PFSK-1 (cell line): Measurements from ENCODE around the gene SH3BP1.

Source experiments
- FOXP2 ChIP-seq: optimal IDR thresholded peaks from 2 replicates; pipeline ENCODE3; 2011; ENCODE audit warnings: borderline replicate concordance, control low read depth, inconsistent platforms; ENCODE audit not compliant: insufficient read depth; ENCODE audit errors: extremely low read length, extremely low read depth
- POLR2AphosphoS5 ChIP-seq: IDR thresholded peaks from 2 replicates; pipeline ENCODE4 v1.6.1; 2012; ENCODE audit warnings: low read depth, mild to moderate bottlenecking, control low read depth, low read length, moderate library complexity
- SIN3A ChIP-seq: IDR thresholded peaks from 2 replicates; pipeline ENCODE4 v1.6.1; 2012; ENCODE audit warnings: mild to moderate bottlenecking, low read length, moderate library complexity, borderline replicate concordance; ENCODE audit not compliant: insufficient read depth
- TAF1 ChIP-seq: IDR thresholded peaks from 2 replicates; pipeline ENCODE4 v1.6.1; 2012; ENCODE audit warnings: low read length, control low read depth, borderline replicate concordance; ENCODE audit not compliant: insufficient read depth
- TF ChIP-seq, protein P1 (sequence below), 2 experiments: IDR thresholded peaks; 2 replicates each; pipeline versions ENCODE4 v1.6.1 to v1.8.0; 2011 to 2012; ENCODE audit warnings: low read depth in 2 of 2, low read length in 2 of 2, control low read depth in 1 of 2, inconsistent platforms in 1 of 2, mild to moderate bottlenecking in 1 of 2, moderate library complexity in 1 of 2; ENCODE audit not compliant: insufficient read depth in 1 of 2

SH3BP1 gene

DNA sequence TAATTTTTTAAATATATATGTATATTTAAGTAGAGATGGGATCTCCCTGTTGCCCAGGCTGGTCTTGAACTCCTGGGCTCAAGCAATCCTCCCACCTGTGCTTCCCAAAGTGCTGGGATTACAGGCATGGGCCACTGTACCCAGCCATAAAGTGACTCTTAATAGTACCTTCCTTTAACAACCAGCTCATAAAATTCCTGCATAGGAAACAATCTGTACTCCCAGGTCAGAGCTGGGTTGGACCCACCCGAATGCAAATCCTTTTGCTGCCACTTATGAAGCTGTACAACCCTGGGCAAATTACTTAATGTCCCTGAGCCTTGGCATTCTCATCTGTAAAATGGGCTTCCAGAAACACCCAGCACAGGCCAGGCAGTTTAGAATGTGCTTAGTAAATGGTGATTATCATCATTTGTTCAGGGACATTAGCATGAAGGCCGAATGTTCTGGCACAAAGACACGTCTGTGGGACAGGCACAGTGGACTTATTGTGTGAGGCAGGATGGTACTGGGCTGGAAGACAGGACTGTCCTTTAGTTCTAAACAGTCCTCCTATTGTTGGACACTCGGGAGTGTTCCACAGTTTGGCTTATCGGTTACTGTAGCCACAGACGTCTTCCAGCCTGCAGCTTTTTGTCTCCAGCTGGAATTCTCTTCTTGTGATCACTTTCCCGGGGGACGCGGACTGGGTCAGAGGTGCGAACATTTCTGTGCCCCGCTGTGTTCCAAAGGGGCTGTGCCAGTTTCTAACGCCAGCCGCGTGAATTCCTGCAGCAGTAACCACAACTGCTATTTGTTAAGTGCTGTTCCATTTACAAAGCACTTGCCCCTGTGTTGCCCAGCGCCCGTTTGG is 25.0 kb downstream of the SH3BP1 start:
- no peak for TF ChIP-seq TAF1
- no peak for TF ChIP-seq FOXP2
- TF ChIP-seq SIN3A, result no peak

DNA sequence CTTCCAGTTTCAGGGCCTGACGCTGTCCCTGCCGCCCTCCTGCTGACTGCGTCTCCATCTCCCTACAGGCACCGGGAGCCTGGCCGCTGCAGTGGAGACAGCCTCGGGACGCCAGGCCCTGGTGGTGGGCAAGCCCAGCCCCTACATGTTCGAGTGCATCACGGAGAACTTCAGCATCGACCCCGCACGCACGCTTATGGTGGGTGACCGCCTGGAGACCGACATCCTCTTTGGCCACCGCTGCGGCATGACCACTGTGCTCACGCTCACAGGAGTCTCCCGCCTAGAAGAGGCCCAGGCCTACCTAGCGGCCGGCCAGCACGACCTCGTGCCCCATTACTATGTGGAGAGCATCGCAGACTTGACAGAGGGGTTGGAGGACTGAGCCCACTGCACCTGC is 26.0 kb downstream of the SH3BP1 start:
- no peak for TF ChIP-seq POLR2AphosphoS5

DNA sequence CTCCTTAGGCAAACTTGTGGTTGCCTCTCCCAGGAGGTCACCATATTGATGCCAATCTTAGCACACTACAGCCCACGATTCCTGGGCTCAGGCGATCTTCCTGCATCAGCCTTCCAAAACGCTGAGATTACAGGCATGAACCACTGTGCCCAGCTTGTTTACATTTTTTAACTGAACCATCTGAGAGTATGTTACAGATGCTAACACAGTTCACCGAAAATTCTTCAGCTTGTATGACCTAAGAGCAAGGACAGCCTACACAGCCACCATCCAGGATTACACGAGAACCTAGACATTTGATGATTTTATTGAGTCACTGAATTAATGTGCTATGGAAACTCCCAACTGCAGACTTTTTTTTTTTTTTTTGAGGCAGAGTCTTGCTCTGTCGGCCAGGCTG is 30.1 kb downstream of the SH3BP1 start:
- no peak for TF ChIP-seq POLR2AphosphoS5
- no peak for TF ChIP-seq FOXP2
- TF ChIP-seq TAF1, result no peak
- TF ChIP-seq SIN3A, result no peak
- TF ChIP-seq, protein P1, sequence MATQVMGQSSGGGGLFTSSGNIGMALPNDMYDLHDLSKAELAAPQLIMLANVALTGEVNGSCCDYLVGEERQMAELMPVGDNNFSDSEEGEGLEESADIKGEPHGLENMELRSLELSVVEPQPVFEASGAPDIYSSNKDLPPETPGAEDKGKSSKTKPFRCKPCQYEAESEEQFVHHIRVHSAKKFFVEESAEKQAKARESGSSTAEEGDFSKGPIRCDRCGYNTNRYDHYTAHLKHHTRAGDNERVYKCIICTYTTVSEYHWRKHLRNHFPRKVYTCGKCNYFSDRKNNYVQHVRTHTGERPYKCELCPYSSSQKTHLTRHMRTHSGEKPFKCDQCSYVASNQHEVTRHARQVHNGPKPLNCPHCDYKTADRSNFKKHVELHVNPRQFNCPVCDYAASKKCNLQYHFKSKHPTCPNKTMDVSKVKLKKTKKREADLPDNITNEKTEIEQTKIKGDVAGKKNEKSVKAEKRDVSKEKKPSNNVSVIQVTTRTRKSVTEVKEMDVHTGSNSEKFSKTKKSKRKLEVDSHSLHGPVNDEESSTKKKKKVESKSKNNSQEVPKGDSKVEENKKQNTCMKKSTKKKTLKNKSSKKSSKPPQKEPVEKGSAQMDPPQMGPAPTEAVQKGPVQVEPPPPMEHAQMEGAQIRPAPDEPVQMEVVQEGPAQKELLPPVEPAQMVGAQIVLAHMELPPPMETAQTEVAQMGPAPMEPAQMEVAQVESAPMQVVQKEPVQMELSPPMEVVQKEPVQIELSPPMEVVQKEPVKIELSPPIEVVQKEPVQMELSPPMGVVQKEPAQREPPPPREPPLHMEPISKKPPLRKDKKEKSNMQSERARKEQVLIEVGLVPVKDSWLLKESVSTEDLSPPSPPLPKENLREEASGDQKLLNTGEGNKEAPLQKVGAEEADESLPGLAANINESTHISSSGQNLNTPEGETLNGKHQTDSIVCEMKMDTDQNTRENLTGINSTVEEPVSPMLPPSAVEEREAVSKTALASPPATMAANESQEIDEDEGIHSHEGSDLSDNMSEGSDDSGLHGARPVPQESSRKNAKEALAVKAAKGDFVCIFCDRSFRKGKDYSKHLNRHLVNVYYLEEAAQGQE (IDR thresholded peaks at IDR 0.05; ENCODE audit: insufficient read depth in 1 of 2, low read depth in 2 of 2, low read length in 2 of 2), result no peak

DNA sequence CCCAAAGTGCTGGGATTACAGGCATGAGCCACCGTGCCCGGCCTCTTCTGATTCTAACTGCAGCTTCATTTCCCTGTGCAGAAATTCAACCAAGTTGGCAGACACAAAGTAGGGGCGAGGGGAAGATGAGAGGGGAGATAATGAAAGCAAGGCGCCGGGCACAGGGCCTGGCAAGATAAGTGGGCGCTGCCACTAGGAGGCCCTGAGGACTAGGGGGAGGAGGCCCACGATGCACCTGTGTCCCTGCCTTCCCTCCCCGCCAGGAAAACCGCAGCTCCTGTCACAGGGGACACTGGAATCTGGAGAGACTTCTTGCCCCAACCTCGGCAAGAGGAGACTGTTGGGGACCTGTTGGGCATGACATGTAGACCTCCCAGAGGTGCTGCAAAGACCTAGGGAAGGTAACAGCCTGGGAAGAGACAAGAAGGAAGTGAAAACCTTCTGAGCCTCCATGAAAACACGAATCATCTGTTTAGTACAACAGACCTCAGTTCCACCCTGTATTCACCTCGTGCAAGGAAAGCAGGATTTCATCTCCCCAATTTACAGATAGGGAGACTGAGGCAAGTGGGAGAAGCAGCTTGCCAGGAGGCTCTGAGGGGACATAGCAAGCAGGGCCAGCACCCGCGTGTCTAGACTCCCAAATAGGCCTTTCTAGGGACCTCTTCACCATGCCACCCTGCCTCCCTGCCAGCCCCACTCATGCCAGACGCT is 32.9 kb downstream of the SH3BP1 start:
- TF ChIP-seq FOXP2, result no peak
- TF ChIP-seq, protein P1 (IDR thresholded peaks at IDR 0.05; ENCODE audit: insufficient read depth in 1 of 2, low read depth in 2 of 2, low read length in 2 of 2), result no peak
- TF ChIP-seq POLR2AphosphoS5, result no peak
- TF ChIP-seq SIN3A, result no peak
- TF ChIP-seq TAF1, result no peak

DNA sequence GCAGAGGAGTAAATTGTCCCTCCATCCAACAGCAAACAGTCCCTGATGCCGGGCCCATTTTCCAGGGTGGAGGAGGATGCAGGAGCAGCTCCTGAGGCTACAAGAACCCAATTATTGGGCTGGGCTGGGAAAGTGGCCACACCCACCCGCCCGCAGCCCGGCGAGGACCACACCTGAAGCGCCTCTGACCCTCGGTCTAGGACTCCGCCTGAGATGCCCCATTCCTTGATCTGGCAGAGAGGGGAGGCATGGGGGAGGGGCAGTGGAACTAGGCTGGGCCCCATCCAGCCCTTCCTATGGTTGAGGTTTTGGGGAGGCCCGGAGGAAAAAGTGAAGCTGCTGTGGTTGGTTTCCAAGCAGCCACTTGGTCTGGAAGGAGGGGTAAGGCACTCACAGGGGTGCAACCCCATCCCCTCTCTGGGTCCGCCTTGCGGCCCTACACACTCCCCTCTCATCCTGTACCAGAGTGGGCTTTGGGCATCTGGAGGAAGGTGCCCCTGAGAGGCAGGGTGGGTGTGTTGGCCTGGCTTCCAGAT is 33.5 kb downstream of the SH3BP1 start:
- TF ChIP-seq TAF1, result no peak
- TF ChIP-seq SIN3A, result no peak
- no peak for TF ChIP-seq FOXP2
- TF ChIP-seq, protein P1 (IDR thresholded peaks at IDR 0.05; ENCODE audit: insufficient read depth in 1 of 2, low read depth in 2 of 2, low read length in 2 of 2), result no peak
- no peak for TF ChIP-seq POLR2AphosphoS5

DNA sequence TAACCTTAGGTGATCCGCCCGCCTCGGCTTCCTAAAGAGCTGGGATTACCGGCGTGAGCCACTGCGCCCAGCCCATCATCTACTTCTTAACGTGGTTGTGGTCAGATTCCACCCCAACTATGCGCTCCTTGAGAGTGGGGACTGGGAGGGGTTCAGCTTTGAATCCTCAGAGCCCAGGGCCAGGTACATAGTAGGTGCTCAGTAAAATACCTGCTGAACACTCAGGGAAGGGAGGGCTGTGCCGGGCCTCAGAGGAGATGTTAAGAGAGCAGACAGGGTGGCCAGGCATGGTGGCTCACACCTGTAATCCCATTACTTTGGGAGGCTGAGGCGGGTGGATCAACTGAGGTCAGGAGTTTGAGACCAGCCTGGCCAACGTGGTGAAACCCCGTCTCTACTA is 34.8 kb downstream of the SH3BP1 start:
- TF ChIP-seq POLR2AphosphoS5, result no peak
